ENCODE data around the gene GLB1L. TPM values are rescaled to one million over a fixed set of nuclear protein-coding genes. Genes with fewer than 3 reads are reported as not detected.

GLB1L gene
- total and polyA plus RNA-seq, 2 of the 8 experiments (the other 6 are each of a cell fraction or from before 2014, with no cell fraction given), result 3.7 to 4.0 TPM

DNA sequence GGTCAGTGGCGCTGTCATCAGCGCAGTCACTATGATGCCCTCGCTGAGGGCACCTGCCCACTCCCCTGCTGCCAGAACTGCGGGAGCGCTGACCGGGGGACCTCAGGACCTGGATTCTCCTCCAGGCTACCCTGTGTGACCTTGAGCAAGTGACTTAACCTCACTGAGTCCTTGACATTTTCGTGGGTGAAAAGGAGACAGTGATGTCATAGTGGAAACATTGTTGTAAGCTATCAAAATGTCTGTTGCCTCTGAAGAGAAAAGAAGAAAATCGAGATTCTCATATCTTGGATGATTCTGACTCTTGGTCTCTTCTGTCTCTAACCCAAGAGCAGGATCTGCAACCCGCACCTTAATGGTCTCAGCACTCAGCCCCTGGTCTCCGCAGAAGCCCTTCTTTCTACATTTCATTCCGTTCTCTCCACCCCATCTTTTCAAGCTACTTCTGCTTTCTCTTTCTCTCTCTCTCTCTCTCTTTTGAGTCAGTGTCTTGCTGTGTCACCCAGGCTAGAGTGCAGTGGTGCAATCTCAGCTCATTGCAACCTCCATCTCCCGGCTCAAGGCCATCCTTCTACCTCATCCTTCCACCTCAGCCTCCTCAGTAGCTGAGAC lies 9.5 kb upstream of the GLB1L start:
- Histone ChIP-seq H3K56ac (replicated peaks; ENCODE audit: insufficient read length, low read depth, low read length) (no peak overlapping the region), H3K9me3 (ENCODE audit: insufficient read depth in 2 of 2, low read depth in 1 of 2, low read length in 1 of 2) (no peaks in the 10 kb centered on the region), H3K27ac (ENCODE audit: low read depth, low read length) (no peak overlapping the region), H3K27me3 (replicated peaks in 1 of 4; ENCODE audit: control insufficient read depth in 3 of 4, extremely low read depth in 1 of 4, insufficient read depth in 3 of 4, low read length in 3 of 4) (peaks cover 16 to 43% (median 36%) of the 10 kb centered on the region in 4 experiments), H3K9ac (replicated peaks in 1 of 4; ENCODE audit: extremely low read depth in 1 of 4, low read depth in 3 of 4, low read length in 3 of 4) (no peak overlapping the region), H2BK120ac (replicated peaks; ENCODE audit: low read depth, low read length) (no peak overlapping the region), H4K8ac (ENCODE audit: extremely low read depth, insufficient read depth, low read length) (no peak overlapping the region), H3K79me2 (ENCODE audit: control insufficient read depth in 1 of 2, insufficient read depth in 2 of 2, low read length in 2 of 2) (no peaks in the 10 kb centered on the region), H3K14ac (ENCODE audit: insufficient read length) (no peak overlapping the region), H3K23ac (ENCODE audit: insufficient read length) (no peak overlapping the region), H3K4ac (replicated peaks; ENCODE audit: insufficient read length, low read depth, low read length) (no peak overlapping the region), H2BK12ac (ENCODE audit: low read depth, low read length) (no peak overlapping the region), H2BK5ac (ENCODE audit: low read depth, low read length) (no peak overlapping the region), H2AFZ (ENCODE audit: low read length) (no peak overlapping the region), H3K36me3 (ENCODE audit: control insufficient read depth in 2 of 4, insufficient read depth in 4 of 4, low read length in 3 of 4) (peaks cover 0 to 8% (median 3%) of the 10 kb centered on the region in 4 experiments; a peak in 4 of 8 replicates), H2BK20ac (ENCODE audit: low read length) (no peak overlapping the region), H2AK5ac (ENCODE audit: low read depth, low read length) (no peak overlapping the region), H3K4me3 (ENCODE audit: extremely low read depth in 1 of 4, insufficient read depth in 2 of 4, low read depth in 3 of 4, low read length in 4 of 4) (peak overlapping the region in 3 of 4 experiments; percentile 9 to 64 (median 62); a peak in 6 of 8 replicates), H3K18ac (ENCODE audit: extremely low read depth, low read length) (no peak overlapping the region), H4K91ac (replicated peaks; ENCODE audit: insufficient read length, low read length) (no peak overlapping the region), H3K79me1 (ENCODE audit: low read depth, low read length) (peaks cover 2% of the 10 kb centered on the region; the same call in 1 of the 2 replicates), H4K20me1 (replicated peaks in 1 of 2; ENCODE audit: control insufficient read depth in 1 of 2, insufficient read depth in 2 of 2, low read length in 2 of 2) (peaks cover 0 to 2% of the 10 kb centered on the region in 2 experiments), H3K4me1 (replicated peaks in 1 of 4; ENCODE audit: control insufficient read depth in 3 of 4, insufficient read depth in 4 of 4, low read length in 3 of 4) (peaks cover 5 to 12% (median 9%) of the 10 kb centered on the region in 4 experiments), H4K5ac (ENCODE audit: insufficient read length, low read depth, low read length) (no peak overlapping the region), H3K23me2 (ENCODE audit: low read depth, low read length) (peaks cover 17% of the 10 kb centered on the region), H2BK15ac (ENCODE audit: low read length) (no peak overlapping the region), H3K4me2 (ENCODE audit: insufficient read depth in 1 of 2, low read depth in 2 of 2, low read length in 2 of 2) (peak overlapping the region; percentile 85 to 92)
- WGBS, 2 experiments (ENCODE audit: extremely low coverage in 1 of 2, insufficient coverage in 1 of 2, insufficient read length in 1 of 2, insufficient replicate concordance in 2 of 2, low coverage in 1 of 2, low lambda C conversion rate in 2 of 2, missing lambda C conversion rate in 1 of 2), result 38% methylated on average over 12 of the region's 12 CpGs; no CpG with 5 or more reads in 1 of the 2 experiments
- FAIRE-seq (no peak), DNase-seq (ENCODE audit: low read depth in 1 of 2, low spot score in 2 of 2) (no peak)
- ChIA-PET CTCF (ENCODE audit: partially characterized antibody) (interaction anchor here (0.8 to 5.8 kb wide), 8 partner anchors 10 to 255 kb away, joined by 3 to 40 read pairs (median 4); partner anchors contain the start of genes DNAJB2, GLB1L and STK16), POLR2A (ENCODE audit: partially characterized antibody) (interaction anchor here (0.6 to 14.9 kb wide), 11 partner anchors 9 to 195 kb away, joined by 3 to 190 read pairs (median 6); partner anchors contain the start of genes ABCB6, ANKZF1, ATG9A and DNAJB2)
- peak; percentile 16 for TF ChIP-seq RNF2 (IDR thresholded peaks at IDR 0.05; ENCODE audit: borderline replicate concordance, low read depth, low read length, missing control alignments, poor library complexity, severe bottlenecking)
- TF ChIP-seq SUZ12 (IDR thresholded peaks at IDR 0.05; ENCODE audit: low read length), result peak; percentile 68; the same call in 1 of the 2 replicates
